Measurements from ENCODE around the gene KRTAP20-3.

GRCh38 chr21:30605968-30606367, 36.7 kb upstream of the KRTAP20-3 start:
- TF ChIP-seq CTCF (IDR thresholded peaks at IDR 0.05; ENCODE audit: borderline replicate concordance, extremely low read depth, low read length, poor library complexity, severe bottlenecking) (peak; percentile 9), EZH2 (IDR thresholded peaks at IDR 0.05; ENCODE audit: borderline replicate concordance, low read depth, low read length, severe bottlenecking) (no peak)

All from DND-41 (cell line).